HCT116 (cell line): ENCODE data around the gene LCE3B. TPM values are rescaled to one million over a fixed set of nuclear protein-coding genes. Genes with fewer than 3 reads are reported as not detected.

ENCODE experiments used
- ATAC-seq: fragments of 200-7000 bp; cut with Tn5 transposase; 2 replicates; pipeline ENCODE4 v1.9.1; 2020; ENCODE audit warnings: mild to moderate bottlenecking, moderate library complexity
- BruUV-seq: library from RNA; stranded (reverse); fragments of 400-500 nt; replicated peaks from 2 replicates; lab custom pipeline; 2021; lab: Mats Ljungman, UMichigan
- CTCF ChIA-PET: fragments of 300-600 bp; sonication (Branson Sonifier 250); formaldehyde crosslinking; loops from one replicate; lab custom pipeline; 2021; ENCODE audit warnings: antibody characterized with exemption; lab: Charles Lee
- POLR2A ChIA-PET: fragments of 300-600, 350-600 bp; sonication (Branson Sonifier 250); formaldehyde crosslinking; loops from one replicate; lab custom pipeline; 2021; ENCODE audit warnings: antibody characterized with exemption; lab: Charles Lee
- RAD21 ChIA-PET, 2 experiments: fragments of 300-600 bp; sonication (Branson Sonifier 250); formaldehyde crosslinking; loops; one replicate each; lab custom pipeline; 2023; ENCODE audit warnings: low total read pairs in 2 of 2; ENCODE audit not compliant: uncharacterized antibody in 2 of 2, unreplicated experiment in 2 of 2, low non-redundant PET in 1 of 2; lab: Charles Lee
- DNase-seq: peaks from one replicate; pipeline ENCODE4 v3.0.0-alpha.2; 2010; ENCODE audit warnings: low read depth, low spot score
- H2AFZ ChIP-seq: fragments of 200-600 bp; shearing (Covaris generic), sonication (generic); 2 replicates; pipeline ENCODE4 v1.6.1; 2017; ENCODE audit warnings: low read depth, mixed run types, mixed read lengths, antibody characterized with exemption, low read length; ENCODE audit not compliant: poor library complexity, severe bottlenecking
- H3K27ac ChIP-seq: 2 replicates; pipeline ENCODE4 v1.5.1; 2012; ENCODE audit warnings: low read depth, low read length
- H3K27me3 ChIP-seq: fragments of 200-600 bp; sonication (generic); 2 replicates; pipeline ENCODE4 v1.6.1; 2016; ENCODE audit warnings: mixed run types, low read length, mixed read lengths; ENCODE audit not compliant: insufficient read depth
- H3K36me3 ChIP-seq, 2 experiments: fragments of 200-500 bp in 1 of 2; fragments of 200-600 bp in 1 of 2; sonication (Bioruptor generic) in 1 of 2; sonication (generic) in 1 of 2; 2 replicates each; pipeline versions ENCODE4 v1.5.1 to v1.6.1; 2014 to 2016; ENCODE audit warnings: low read length in 2 of 2, inconsistent platforms in 1 of 2, mixed read lengths in 1 of 2, mixed run types in 1 of 2; ENCODE audit not compliant: insufficient read depth in 2 of 2, control insufficient read depth in 1 of 2
- H3K4me1 ChIP-seq, 2 experiments: fragments of 200-600 bp in 1 of 2; sonication (generic) in 1 of 2; 2 replicates each; pipeline versions ENCODE4 v1.5.1 to v1.6.1; 2012 to 2017; ENCODE audit warnings: low read length in 2 of 2, inconsistent platforms in 1 of 2, mild to moderate bottlenecking in 1 of 2, mixed read lengths in 1 of 2, mixed run types in 1 of 2, moderate library complexity in 1 of 2; ENCODE audit not compliant: insufficient read depth in 2 of 2, control insufficient read depth in 1 of 2
- H3K4me2 ChIP-seq: fragments of 200-600 bp; sonication (generic); 2 replicates; pipeline ENCODE4 v1.6.1; 2017; ENCODE audit warnings: mixed run types, low read length, mixed read lengths
- H3K4me3 ChIP-seq, 2 experiments: fragments of 200-600 bp in 1 of 2; sonication (generic) in 1 of 2; replicated peaks in 1 of 2; 2 replicates each; pipeline ENCODE4 v1.5.1; 2011 to 2016; ENCODE audit warnings: low read length in 2 of 2, control low read depth in 1 of 2, low read depth in 1 of 2, mild to moderate bottlenecking in 1 of 2, mixed read lengths in 1 of 2, mixed run types in 1 of 2
- H3K79me2 ChIP-seq: fragments of 200-600 bp; sonication (generic); 2 replicates; pipeline ENCODE4 v1.6.1; 2017; ENCODE audit warnings: mild to moderate bottlenecking, mixed run types, low read length, moderate library complexity, mixed read lengths; ENCODE audit not compliant: insufficient read depth
- H3K9ac ChIP-seq: fragments of 200-600 bp; sonication (generic); 2 replicates; pipeline ENCODE4 v1.6.1; 2016; ENCODE audit warnings: low read length, mixed read lengths
- H3K9me2 ChIP-seq: fragments of 200-600 bp; sonication (generic), shearing (Covaris generic); 2 replicates; pipeline ENCODE4 v1.6.1; 2017; ENCODE audit warnings: mixed run types, mild to moderate bottlenecking, moderate library complexity; ENCODE audit not compliant: insufficient read depth
- H3K9me3 ChIP-seq, 2 experiments: fragments of 200-500 bp in 1 of 2; fragments of 200-600 bp in 1 of 2; sonication (Bioruptor generic) in 1 of 2; sonication (generic) in 1 of 2; 2 replicates each; pipeline ENCODE4 v1.6.1; 2014 to 2017; ENCODE audit warnings: low read length in 2 of 2, mixed read lengths in 2 of 2, inconsistent platforms in 1 of 2, low read depth in 1 of 2, mild to moderate bottlenecking in 1 of 2, mixed run types in 1 of 2, moderate library complexity in 1 of 2; ENCODE audit not compliant: control insufficient read depth in 1 of 2, insufficient read depth in 1 of 2
- H4K20me1 ChIP-seq: fragments of 200-600 bp; sonication (generic), shearing (Covaris generic); 2 replicates; pipeline ENCODE4 v1.6.1; 2017; ENCODE audit warnings: mixed run types, mild to moderate bottlenecking, moderate library complexity; ENCODE audit not compliant: insufficient read depth
- EGR1 ChIP-seq: IDR thresholded peaks from 2 replicates; pipeline ENCODE4 v1.6.1; 2012; ENCODE audit warnings: low read depth
- EZH2 ChIP-seq: fragments of 200-600 bp; sonication (generic); IDR thresholded peaks from 2 replicates; pipeline ENCODE4 v1.6.1; 2017; ENCODE audit warnings: antibody characterized with exemption, mixed run types
- POLR2A ChIP-seq: IDR thresholded peaks from 2 replicates; pipeline ENCODE4 v1.7.0; 2011; ENCODE audit warnings: borderline replicate concordance; ENCODE audit not compliant: insufficient read depth, insufficient read length; ENCODE audit errors: extremely low read depth
- RAD21 ChIP-seq: IDR thresholded peaks from 2 replicates; pipeline ENCODE4 v1.6.1; 2012; ENCODE audit warnings: low read depth, mild to moderate bottlenecking
- SIN3A ChIP-seq: IDR thresholded peaks from 2 replicates; pipeline ENCODE4 v1.6.1; 2012; ENCODE audit warnings: low read depth
- SRF ChIP-seq: IDR thresholded peaks from 2 replicates; pipeline ENCODE4 v1.6.1; 2012; ENCODE audit warnings: low read depth
- ZNF274 ChIP-seq: fragments of 200-500 bp; sonication (Bioruptor generic); IDR thresholded peaks from 2 replicates; pipeline ENCODE4 v1.6.1; 2014; ENCODE audit warnings: mild to moderate bottlenecking, low read depth, low read length, inconsistent platforms
- intact Hi-C: fragments of 100-400 bp; cut with micrococcal nuclease; formaldehyde crosslinking; loops from 2 replicates; pipeline ENCODE4 v1.10.0; 2022
- total RNA-seq: library from RNA; stranded (reverse); gene quantifications from one replicate; pipeline ENCODE4 v1.2.1, GENCODE V29; 2021; ENCODE audit not compliant: unreplicated experiment
- TF ChIP-seq, protein P1 (sequence below): IDR thresholded peaks from 2 replicates; pipeline ENCODE4 v1.6.1; 2012
- TF ChIP-seq, protein P2 (sequence below), 3 experiments: fragments of 200-600 bp in 1 of 3; sonication (generic) in 1 of 3; IDR thresholded peaks in 2 of 3; conservative IDR thresholded peaks in 1 of 3; 2 replicates each; pipeline ENCODE4 v1.5.1; 2012 to 2017; ENCODE audit warnings: low read depth in 2 of 3, low read length in 2 of 3, antibody characterized with exemption in 1 of 3, borderline replicate concordance in 1 of 3, control low read depth in 1 of 3, mild to moderate bottlenecking in 1 of 3, mixed read lengths in 1 of 3, mixed run types in 1 of 3, moderate library complexity in 1 of 3; ENCODE audit not compliant: insufficient read depth in 1 of 3

LCE3B gene
- total RNA-seq, 1 experiment from 2014 or later, result not detected

DNA sequence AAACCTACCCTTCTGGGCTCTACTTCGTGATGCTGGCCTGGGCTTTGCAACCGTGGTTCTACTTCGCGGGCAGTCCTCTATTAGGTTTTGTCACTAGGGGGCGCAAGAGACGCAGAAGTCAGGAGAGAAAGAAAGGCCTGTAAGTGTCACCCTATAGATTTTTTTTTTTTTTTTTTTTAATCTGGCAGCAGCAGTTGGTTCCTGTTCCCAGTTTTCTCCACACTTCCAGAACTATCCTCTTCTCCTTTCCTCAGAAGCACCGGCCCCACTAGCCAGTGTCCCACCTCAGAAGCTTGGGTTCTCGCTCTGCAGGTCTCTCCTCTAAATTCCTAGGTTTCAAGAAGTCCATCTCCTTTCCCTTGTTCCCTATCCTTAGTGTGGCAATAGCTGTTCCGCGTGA lies 40.5 kb downstream of the LCE3B start:
- H2AFZ ChIP-seq, result no peak overlapping the region
- intact Hi-C loops, result loop anchor here (1.0 to 5.0 kb wide), 5 partner anchors 216 to 625 kb away; partner anchors contain the start of gene SPRR1B
- BruUV-seq, result no TSS peak
- H3K79me2 ChIP-seq, result no peaks in the 10 kb centered on the region
- H3K36me3 ChIP-seq, result no peaks in the 10 kb centered on the region
- no peak for TF ChIP-seq SIN3A
- TF ChIP-seq, protein P1, sequence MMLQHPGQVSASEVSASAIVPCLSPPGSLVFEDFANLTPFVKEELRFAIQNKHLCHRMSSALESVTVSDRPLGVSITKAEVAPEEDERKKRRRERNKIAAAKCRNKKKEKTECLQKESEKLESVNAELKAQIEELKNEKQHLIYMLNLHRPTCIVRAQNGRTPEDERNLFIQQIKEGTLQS, result no peak
- no peak for TF ChIP-seq EZH2
- no peak for TF ChIP-seq SRF
- peak; percentile 70 for TF ChIP-seq RAD21
- TF ChIP-seq, protein P2, sequence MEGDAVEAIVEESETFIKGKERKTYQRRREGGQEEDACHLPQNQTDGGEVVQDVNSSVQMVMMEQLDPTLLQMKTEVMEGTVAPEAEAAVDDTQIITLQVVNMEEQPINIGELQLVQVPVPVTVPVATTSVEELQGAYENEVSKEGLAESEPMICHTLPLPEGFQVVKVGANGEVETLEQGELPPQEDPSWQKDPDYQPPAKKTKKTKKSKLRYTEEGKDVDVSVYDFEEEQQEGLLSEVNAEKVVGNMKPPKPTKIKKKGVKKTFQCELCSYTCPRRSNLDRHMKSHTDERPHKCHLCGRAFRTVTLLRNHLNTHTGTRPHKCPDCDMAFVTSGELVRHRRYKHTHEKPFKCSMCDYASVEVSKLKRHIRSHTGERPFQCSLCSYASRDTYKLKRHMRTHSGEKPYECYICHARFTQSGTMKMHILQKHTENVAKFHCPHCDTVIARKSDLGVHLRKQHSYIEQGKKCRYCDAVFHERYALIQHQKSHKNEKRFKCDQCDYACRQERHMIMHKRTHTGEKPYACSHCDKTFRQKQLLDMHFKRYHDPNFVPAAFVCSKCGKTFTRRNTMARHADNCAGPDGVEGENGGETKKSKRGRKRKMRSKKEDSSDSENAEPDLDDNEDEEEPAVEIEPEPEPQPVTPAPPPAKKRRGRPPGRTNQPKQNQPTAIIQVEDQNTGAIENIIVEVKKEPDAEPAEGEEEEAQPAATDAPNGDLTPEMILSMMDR (IDR thresholded peaks at IDR 0.05 in 2 of 3, conservative IDR thresholded peaks at IDR 0.05 in 1 of 3; ENCODE audit: borderline replicate concordance in 1 of 3, insufficient read depth in 1 of 3, low read depth in 2 of 3, low read length in 2 of 3), result peak; percentile 59 to 88 (median 81)
- ChIA-PET POLR2A (no interaction called here), CTCF (interaction anchor here (0.7 to 2.5 kb wide), 11 partner anchors 9 to 567 kb away, joined by 3 to 11 read pairs (median 3); no protein-coding TSS in a partner anchor), RAD21 (no interaction called here)
- no peak overlapping the region for H3K4me3 ChIP-seq
- no peaks in the 10 kb centered on the region for H3K4me1 ChIP-seq
- no peak overlapping the region for H3K27ac ChIP-seq
- no peaks in the 10 kb centered on the region for H3K9me3 ChIP-seq
- no peak overlapping the region for H3K9ac ChIP-seq
- H3K4me2 ChIP-seq, result no peak overlapping the region
- peaks cover 44% of the 10 kb centered on the region for H3K27me3 ChIP-seq
- DNase-seq (peak; percentile 32), ATAC-seq (peak; percentile 94)
- H3K9me2 ChIP-seq, result no peaks in the 10 kb centered on the region
- no peaks in the 10 kb centered on the region for H4K20me1 ChIP-seq

- DNase-seq (no peak), ATAC-seq (no peak)
- no TSS peak for BruUV-seq
- Histone ChIP-seq H3K9me3 (no peaks in the 10 kb centered on the region), H3K27me3 (peaks cover 48% of the 10 kb centered on the region), H3K4me1 (no peaks in the 10 kb centered on the region), H2AFZ (no peak overlapping the region), H3K27ac (no peak overlapping the region), H3K79me2 (no peaks in the 10 kb centered on the region), H3K9me2 (no peaks in the 10 kb centered on the region), H3K4me3 (no peak overlapping the region), H4K20me1 (no peaks in the 10 kb centered on the region), H3K4me2 (no peak overlapping the region), H3K9ac (no peak overlapping the region), H3K36me3 (no peaks in the 10 kb centered on the region)
- ChIA-PET CTCF (no interaction called here), POLR2A (no interaction called here), RAD21 (no interaction called here)
- TF ChIP-seq POLR2A, result no peak
- no peak for TF ChIP-seq EGR1
- TF ChIP-seq RAD21, result no peak
- TF ChIP-seq ZNF274, result no peak
- intact Hi-C loops, result no loop called here
Observed at GRCh38 chr1:152656459-152656858, 42.8 kb downstream of the LCE3B start.
